Stimulated activated CD4-positive, alpha-beta T cell treated with anti-CD3 and anti-CD28 coated beads, Interleukin-12 subunit alpha, Interleukin-12 subunit beta, amount 100 ng/mL, for 24 hours (primary cell): ENCODE results near the gene HADHA.
"Not testable (repeated sequence)": the region's sequence is repeated elsewhere in the genome, so short reads cannot be mapped to it uniquely, and the experiment has no call there.

Experiments used
- DNase-seq, 2 experiments: peaks; one replicate each; pipeline ENCODE4 v3.0.0-alpha.2; 2020; ENCODE audit warnings: low read depth in 2 of 2

HADHA gene

GRCh38 chr2:26174691-26175465 is 69.6 kb downstream of the HADHA start:
- no peak for DNase-seq

DNA sequence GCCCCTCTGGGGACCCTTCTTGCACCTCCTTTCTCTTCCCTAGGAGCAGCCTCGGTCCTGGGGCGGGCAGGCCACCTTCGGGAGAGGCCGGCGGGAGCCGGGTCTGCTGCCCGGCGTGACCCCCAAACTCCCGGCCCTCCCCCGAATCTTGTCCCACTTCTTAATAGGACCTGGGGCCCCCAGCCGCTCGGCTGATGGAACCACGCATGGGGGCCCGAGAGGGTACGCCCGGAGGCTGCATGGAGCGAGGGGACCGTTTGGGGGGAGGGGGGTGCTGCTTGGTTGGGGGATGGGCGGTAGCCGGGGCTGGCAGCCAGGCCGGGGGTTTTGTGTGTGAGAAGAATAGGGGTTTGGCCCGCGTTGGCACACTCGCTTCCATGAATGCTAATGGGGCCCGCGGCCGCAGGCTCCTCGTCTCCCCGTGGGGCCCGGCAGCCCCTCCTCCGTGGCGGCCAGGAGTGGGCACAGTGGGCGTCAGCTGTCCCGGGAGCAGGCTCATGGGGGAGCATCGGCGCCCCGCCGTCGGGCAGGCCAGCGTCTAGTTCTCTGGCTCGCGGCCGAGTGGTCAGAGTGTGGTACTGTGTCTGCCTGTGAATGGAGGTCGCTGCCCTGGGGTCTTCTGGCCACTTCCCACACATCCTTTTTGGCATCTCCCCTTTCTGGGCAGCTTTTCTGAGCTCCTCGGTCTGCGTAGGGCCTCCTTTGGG is 70.5 kb downstream of the HADHA start:
- DNase-seq: no peak

GRCh38 chr2:26172871-26173775 is 71.3 kb downstream of the HADHA start, which contains the start of gene GAREM2:
Gene GAREM2, plus strand, starts transcription at chr2:26173088. Its CDS starts 133 bp downstream, at chr2:26173221.
- no peak for DNase-seq

- no peak for DNase-seq
Measured at GRCh38 chr2:26172189-26172870, 72.1 kb downstream of the HADHA start.

- no peak for DNase-seq
Measured at GRCh38 chr2:26170795-26171194, 73.6 kb downstream of the HADHA start.

DNA sequence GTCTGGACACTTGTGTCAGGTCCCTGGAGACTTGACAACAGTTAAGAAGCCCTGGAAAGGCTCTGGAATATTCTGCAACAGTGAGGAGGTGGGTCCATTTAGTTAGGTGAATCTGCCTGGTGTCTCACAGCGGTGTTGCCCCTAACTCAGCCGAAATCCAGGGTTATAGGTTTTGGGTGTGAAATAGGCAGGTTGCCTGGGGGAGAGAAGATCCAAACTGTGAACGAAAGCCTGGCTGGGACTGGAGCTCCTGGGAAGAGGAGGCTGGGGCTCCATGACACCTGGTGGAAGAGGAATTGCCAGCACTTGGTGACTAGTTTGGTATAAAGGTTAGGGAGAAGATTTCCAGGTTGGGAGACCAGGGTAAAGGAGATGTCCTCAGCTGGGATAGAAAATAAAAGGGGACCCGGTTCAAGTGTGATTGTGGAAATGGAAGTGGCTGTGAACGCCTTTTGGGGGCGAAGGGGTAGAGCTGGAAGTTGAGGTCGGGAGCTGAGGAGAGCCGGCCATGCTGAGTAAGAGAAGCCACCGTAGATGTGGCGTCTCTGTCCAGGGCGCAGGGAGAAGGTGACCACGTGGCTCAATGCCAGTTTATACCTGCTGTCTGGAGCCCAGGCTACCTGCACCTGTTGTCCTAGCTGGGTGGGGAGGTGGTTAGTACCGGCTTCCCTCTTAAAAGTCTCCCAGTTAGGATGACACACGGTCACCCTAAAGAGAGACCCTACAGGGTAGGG is 74.6 kb downstream of the HADHA start:
- DNase-seq: no peak

- no peak for DNase-seq
Measured at GRCh38 chr2:26169226-26169625, 75.2 kb downstream of the HADHA start.

DNA sequence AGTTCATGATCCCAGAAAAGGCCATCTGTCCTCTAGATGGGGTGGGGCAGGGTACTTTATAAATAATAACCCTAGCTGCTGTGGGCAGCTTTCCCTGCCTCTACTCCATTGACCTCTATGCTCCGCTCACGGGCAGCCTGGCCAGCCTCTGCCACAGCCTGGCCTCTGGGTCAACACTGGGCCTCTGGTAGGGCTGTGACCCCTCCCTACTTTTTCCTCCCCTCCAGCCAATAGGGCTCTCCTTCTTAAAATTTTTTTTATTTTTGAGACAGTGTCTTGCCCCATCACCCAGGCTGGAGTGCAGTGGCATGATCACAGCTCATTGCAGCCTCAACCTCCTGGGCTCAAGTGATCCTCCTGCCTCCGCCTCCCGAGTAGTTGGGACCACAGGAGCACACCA is 75.6 kb downstream of the HADHA start:
- DNase-seq: no peak

DNA sequence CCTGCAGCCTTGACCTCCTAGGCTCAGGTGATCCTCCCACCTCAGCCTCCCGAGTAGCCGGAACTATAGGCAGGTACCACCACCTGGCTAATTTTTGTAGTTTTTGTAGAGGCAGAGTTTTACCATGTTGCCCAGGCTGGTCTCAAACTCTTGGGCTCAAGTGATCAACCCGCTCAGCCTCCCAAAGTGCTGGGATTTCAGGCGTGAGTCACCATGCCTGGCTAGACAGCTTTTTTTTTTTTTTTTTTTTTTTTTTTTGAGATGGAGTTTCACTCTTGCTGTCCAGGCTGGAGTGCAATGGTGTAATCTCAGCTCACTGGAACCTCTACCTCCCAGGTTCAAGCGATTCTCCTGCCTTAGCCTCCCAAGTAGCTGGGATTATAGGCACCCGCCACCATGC is 77.9 kb downstream of the HADHA start:
- DNase-seq: not testable (repeated sequence)

DNA sequence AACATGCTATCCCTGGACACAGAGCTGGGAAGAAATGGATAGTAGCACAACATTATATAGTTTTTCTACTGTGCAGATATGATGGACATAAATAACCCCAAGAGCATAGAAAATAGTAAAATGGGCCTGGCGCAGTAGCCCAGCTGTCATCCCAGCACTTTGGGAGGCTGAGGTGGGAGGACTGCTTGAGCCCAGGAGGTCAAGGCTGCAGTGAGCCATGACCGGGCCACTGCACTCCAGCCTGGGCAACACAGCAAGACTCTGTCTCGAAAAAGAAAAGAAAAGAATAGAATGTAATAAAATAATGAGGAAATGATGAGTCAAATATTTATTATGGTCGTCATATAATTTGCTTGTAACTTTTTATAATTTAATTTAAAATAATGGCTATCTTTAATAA is 79.0 kb downstream of the HADHA start:
- no peak for DNase-seq

DNA sequence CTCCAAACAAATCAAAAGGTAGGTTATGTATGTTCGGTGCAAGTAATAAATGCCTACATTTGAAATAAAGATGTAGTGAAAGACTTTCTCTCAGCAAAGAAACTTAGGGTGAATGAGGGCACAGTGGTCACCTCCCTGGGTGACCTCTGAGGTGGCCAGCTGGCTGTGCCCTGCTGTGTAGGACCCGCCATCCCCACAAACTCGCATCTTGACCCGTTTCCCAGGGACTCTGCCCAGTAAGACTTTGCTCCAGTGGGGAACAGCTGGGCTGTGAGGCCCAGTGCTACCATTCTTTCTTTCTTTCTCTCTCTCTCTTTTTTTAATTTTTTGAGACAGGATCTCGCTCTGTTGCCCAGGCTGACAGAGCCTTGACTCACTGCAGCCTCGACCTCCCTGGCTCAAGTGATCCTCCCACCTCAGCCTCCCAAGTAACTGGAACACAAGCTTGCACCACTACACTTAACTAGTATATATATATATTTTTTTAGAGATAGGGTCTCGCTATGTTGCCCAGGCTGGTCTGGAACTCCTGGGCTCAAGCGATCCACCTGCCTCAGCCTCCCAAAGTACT is 79.7 kb downstream of the HADHA start:
- DNase-seq: no peak

GRCh38 chr2:26164231-26164630 is 80.2 kb downstream of the HADHA start:
- DNase-seq: no peak

GRCh38 chr2:26162963-26163362 is 81.5 kb downstream of the HADHA start:
- no peak for DNase-seq

DNA sequence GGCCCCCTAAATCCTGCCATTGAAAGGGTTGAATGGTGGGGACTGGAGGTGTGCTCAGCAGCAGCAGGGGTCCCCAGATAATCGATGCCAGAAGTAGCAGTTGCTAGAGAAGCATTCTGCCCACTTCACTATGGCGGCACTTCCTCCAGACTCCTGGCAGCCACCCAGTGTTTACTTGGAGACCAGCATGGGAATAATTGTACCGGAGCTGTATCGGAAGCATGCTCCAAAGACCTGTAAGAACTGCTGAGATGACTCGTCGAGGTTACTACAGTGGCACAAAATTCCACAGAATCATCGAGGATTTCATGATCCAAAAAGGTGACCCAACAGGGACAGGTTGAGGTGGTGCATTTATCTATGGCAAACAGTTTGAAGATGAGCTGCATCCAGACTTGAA is 82.5 kb downstream of the HADHA start:
- DNase-seq: no peak

GRCh38 chr2:26157580-26157979 is 86.9 kb downstream of the HADHA start:
- no peak for DNase-seq

DNA sequence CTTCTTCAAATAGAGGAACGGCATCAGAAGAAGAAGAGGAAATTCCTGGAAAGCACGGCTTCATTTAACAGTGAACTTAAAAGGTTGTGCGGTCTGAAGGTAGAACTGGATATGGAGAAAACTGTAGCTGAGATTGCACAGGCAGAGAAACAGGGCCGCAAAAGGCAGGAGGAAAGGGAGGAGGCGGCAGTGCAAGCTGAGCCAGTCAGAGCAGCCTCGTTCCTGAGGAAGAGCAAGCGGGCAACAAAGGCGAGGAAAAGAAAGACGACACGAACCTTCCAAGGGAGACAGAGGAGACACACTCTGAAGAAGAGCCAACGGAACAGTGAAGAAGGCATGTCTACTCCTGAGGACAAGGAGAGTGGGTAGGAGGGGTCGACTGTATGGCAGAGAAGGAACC is 94.2 kb downstream of the HADHA start:
- no peak for DNase-seq

DNA sequence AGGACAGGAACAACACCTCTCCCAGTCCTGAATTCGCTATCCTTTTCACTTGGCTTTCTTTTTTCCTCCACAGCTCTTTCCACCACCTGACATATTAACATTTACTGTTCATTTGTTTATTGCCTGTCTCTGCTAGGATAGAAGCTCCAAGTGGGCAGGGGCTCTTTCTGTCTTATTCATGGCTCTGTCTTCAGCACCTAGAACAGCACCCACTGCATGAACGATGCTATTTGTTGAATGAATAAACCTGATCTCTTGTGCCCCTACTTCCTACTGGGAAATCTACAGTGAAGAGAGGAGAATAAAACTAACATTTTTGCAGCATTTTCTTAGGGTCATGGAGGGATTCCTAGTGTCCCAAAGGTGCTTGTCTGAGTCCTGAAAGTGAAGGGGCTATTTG is 95.9 kb downstream of the HADHA start:
- DNase-seq: no peak

DNA sequence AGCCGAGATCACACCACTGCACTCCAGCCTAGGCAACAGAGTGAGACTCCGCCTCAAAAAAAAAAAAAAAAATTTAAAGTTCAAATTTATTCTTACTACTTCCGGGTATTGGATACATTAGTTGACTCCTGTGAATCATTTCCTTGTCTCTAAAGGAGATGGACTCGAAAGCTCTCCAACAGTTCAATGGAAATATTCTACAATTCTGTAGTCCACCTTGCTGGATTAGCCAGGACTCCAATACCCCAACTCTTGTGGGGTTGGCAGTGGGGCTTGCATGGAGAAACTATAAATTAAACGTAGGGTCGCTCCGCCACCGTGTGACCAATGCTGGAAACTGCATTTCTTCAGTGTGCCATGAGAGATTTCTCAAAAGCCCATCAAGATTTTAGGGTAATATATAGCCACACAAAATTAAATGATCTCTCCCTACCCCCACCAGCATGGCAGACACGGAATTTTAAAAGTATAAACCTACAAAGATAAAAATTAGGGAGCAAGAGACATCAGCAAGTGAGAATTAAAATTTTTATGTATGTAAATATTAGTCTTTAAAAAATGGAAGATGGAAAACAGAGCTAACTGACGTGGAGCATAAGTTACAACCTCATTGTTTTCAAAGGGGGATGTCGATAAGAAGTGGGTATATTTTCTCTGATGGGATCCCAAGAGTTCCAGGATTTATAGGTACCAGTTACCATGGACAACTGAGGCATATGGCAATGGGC is 99.3 kb downstream of the HADHA start:
- peak; percentile 32 to 59 for DNase-seq

GRCh38 chr2:26144031-26144430 is 100.4 kb downstream of the HADHA start:
- no peak for DNase-seq
